H1 (cell line): ENCODE data around the gene PPP1R27. TPM values are rescaled to one million over a fixed set of nuclear protein-coding genes. Genes with fewer than 3 reads are reported as not detected.

Experiments
- BACH1 ChIP-seq: IDR thresholded peaks from 2 replicates; pipeline ENCODE4 v1.6.1; 2012; ENCODE audit warnings: low read length, improper control_type of control experiment
- NANOG ChIP-seq: IDR thresholded peaks from 2 replicates; pipeline ENCODE4 v1.6.1; 2011; ENCODE audit warnings: low read length, low read depth, mild to moderate bottlenecking, inconsistent platforms; ENCODE audit not compliant: insufficient read depth, poor library complexity, severe bottlenecking
- PHF8 ChIP-seq: fragments of 200-600 bp; sonication (generic); conservative IDR thresholded peaks from 2 replicates; pipeline ENCODE4 v1.7.1; 2012; ENCODE audit warnings: low read depth, mild to moderate bottlenecking, inconsistent platforms, low read length, moderate library complexity
- YY1 ChIP-seq: IDR thresholded peaks from 2 replicates; pipeline ENCODE4 v1.6.1; 2011; ENCODE audit warnings: low read depth, mild to moderate bottlenecking, low read length
- polyA plus RNA-seq, 7 experiments: library from polyadenylated mRNA; depleted of rRNA in 3 of 7; stranded (reverse) in 5 of 7; unstranded in 2 of 7; fragments of >200 nt in 5 of 7; fragments of 200-250 nt in 2 of 7; gene quantifications; 1 replicate in 5 of 7; 2 replicates in 1 of 7; 4 replicates in 1 of 7; pipeline versions ENCODE4 v1.2.1 to v1.2.3, GENCODE V29; 2011 to 2013; ENCODE audit warnings: missing spikeins in 2 of 7, mixed read lengths in 2 of 7
- total RNA-seq: library from RNA; stranded (reverse); fragmentation: NEBNext Ultra II Directional; extraction: Animal tissue kit (Norgen Biotek cat#: 25700); gene quantifications from 2 replicates; pipeline ENCODE4 v1.2.1, GENCODE V29; 2021
- TF ChIP-seq, protein P1 (sequence below): fragments of 300-600 bp; sonication (generic); IDR thresholded peaks from 2 replicates; pipeline ENCODE4 v1.7.1; 2012; ENCODE audit warnings: low read length, moderate library complexity, mild to moderate bottlenecking, inconsistent platforms; ENCODE audit not compliant: insufficient replicate concordance
- TF ChIP-seq, protein P2 (sequence below), 3 experiments: IDR thresholded peaks; 1 replicate in 2 of 3; 2 replicates in 1 of 3; pipeline versions ENCODE4 v1.5.1 to v1.6.1; 2011; ENCODE audit warnings: low read length in 3 of 3, mild to moderate bottlenecking in 3 of 3, inconsistent platforms in 2 of 3, low read depth in 1 of 3, moderate library complexity in 1 of 3; ENCODE audit not compliant: insufficient read depth in 1 of 3; ENCODE audit errors: control extremely low read depth in 1 of 3

Gene PPP1R27
- total and polyA plus RNA-seq, 2 of the 8 experiments (the other 6 are each of a cell fraction or from before 2014, with no cell fraction given), result 0.27 TPM; not detected in 1

DNA sequence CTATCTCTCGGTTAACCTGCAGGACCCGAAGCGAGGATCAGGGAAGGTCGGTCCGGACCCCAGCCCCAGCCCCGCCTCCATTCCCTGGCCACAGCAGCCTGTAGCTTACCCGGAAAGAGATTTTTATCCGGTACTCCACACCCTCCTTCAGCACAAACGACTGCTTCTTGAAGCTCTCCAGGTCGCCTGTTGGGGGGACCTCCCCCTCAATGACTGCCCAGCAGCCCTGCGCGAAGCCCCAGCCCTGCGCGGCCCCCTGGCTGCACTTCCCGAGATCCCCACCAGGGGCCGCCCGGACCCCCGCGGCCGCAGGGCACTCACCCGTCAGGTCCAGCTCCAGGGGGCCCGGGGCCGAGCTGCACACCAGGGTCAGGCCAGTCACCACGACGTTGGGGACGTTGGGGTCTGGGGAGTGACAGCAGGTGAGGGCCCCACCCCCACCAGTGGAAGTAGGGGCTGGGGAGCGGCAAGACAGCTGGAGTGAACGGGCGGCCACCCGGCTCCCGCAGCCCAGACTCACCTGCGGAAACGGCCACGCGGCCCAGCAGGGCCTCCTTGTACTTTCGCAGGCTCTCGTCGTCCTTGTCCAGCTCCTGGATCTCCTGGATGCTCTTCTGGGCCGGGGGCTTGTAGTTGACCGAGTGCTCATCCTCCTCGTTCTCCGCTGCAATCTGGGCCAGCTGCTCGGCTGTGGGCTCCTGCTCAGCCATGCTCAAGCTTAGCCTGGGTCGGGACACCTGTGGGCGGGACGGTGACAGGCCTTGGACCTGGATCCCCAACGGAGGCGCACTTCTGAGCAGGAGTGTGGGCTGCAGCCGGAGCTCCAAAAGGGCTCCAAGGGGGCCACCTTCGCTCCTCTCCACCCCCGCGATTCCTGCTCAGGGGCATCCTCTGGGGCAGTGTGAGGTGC, 34.6 kb upstream of the PPP1R27 start (continued):
- TF ChIP-seq, protein P1, sequence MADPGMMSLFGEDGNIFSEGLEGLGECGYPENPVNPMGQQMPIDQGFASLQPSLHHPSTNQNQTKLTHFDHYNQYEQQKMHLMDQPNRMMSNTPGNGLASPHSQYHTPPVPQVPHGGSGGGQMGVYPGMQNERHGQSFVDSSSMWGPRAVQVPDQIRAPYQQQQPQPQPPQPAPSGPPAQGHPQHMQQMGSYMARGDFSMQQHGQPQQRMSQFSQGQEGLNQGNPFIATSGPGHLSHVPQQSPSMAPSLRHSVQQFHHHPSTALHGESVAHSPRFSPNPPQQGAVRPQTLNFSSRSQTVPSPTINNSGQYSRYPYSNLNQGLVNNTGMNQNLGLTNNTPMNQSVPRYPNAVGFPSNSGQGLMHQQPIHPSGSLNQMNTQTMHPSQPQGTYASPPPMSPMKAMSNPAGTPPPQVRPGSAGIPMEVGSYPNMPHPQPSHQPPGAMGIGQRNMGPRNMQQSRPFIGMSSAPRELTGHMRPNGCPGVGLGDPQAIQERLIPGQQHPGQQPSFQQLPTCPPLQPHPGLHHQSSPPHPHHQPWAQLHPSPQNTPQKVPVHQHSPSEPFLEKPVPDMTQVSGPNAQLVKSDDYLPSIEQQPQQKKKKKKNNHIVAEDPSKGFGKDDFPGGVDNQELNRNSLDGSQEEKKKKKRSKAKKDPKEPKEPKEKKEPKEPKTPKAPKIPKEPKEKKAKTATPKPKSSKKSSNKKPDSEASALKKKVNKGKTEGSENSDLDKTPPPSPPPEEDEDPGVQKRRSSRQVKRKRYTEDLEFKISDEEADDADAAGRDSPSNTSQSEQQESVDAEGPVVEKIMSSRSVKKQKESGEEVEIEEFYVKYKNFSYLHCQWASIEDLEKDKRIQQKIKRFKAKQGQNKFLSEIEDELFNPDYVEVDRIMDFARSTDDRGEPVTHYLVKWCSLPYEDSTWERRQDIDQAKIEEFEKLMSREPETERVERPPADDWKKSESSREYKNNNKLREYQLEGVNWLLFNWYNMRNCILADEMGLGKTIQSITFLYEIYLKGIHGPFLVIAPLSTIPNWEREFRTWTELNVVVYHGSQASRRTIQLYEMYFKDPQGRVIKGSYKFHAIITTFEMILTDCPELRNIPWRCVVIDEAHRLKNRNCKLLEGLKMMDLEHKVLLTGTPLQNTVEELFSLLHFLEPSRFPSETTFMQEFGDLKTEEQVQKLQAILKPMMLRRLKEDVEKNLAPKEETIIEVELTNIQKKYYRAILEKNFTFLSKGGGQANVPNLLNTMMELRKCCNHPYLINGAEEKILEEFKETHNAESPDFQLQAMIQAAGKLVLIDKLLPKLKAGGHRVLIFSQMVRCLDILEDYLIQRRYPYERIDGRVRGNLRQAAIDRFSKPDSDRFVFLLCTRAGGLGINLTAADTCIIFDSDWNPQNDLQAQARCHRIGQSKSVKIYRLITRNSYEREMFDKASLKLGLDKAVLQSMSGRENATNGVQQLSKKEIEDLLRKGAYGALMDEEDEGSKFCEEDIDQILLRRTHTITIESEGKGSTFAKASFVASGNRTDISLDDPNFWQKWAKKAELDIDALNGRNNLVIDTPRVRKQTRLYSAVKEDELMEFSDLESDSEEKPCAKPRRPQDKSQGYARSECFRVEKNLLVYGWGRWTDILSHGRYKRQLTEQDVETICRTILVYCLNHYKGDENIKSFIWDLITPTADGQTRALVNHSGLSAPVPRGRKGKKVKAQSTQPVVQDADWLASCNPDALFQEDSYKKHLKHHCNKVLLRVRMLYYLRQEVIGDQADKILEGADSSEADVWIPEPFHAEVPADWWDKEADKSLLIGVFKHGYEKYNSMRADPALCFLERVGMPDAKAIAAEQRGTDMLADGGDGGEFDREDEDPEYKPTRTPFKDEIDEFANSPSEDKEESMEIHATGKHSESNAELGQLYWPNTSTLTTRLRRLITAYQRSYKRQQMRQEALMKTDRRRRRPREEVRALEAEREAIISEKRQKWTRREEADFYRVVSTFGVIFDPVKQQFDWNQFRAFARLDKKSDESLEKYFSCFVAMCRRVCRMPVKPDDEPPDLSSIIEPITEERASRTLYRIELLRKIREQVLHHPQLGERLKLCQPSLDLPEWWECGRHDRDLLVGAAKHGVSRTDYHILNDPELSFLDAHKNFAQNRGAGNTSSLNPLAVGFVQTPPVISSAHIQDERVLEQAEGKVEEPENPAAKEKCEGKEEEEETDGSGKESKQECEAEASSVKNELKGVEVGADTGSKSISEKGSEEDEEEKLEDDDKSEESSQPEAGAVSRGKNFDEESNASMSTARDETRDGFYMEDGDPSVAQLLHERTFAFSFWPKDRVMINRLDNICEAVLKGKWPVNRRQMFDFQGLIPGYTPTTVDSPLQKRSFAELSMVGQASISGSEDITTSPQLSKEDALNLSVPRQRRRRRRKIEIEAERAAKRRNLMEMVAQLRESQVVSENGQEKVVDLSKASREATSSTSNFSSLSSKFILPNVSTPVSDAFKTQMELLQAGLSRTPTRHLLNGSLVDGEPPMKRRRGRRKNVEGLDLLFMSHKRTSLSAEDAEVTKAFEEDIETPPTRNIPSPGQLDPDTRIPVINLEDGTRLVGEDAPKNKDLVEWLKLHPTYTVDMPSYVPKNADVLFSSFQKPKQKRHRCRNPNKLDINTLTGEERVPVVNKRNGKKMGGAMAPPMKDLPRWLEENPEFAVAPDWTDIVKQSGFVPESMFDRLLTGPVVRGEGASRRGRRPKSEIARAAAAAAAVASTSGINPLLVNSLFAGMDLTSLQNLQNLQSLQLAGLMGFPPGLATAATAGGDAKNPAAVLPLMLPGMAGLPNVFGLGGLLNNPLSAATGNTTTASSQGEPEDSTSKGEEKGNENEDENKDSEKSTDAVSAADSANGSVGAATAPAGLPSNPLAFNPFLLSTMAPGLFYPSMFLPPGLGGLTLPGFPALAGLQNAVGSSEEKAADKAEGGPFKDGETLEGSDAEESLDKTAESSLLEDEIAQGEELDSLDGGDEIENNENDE, result no peak
- no peak for TF ChIP-seq YY1
- no peak for TF ChIP-seq PHF8
- no peak for TF ChIP-seq BACH1
- TF ChIP-seq, protein P2, sequence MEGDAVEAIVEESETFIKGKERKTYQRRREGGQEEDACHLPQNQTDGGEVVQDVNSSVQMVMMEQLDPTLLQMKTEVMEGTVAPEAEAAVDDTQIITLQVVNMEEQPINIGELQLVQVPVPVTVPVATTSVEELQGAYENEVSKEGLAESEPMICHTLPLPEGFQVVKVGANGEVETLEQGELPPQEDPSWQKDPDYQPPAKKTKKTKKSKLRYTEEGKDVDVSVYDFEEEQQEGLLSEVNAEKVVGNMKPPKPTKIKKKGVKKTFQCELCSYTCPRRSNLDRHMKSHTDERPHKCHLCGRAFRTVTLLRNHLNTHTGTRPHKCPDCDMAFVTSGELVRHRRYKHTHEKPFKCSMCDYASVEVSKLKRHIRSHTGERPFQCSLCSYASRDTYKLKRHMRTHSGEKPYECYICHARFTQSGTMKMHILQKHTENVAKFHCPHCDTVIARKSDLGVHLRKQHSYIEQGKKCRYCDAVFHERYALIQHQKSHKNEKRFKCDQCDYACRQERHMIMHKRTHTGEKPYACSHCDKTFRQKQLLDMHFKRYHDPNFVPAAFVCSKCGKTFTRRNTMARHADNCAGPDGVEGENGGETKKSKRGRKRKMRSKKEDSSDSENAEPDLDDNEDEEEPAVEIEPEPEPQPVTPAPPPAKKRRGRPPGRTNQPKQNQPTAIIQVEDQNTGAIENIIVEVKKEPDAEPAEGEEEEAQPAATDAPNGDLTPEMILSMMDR (IDR thresholded peaks at IDR 0.05; ENCODE audit: control extremely low read depth in 1 of 3, insufficient read depth in 1 of 3, low read depth in 1 of 3, low read length in 3 of 3), result peak; percentile 72 to 76 (median 76)
- TF ChIP-seq NANOG, result peak; percentile 39
